ENCODE results near the gene CPLANE1.

Gene CPLANE1

GRCh38 chr5:37189355-37189754, 59.8 kb downstream of the CPLANE1 start:
- no peak for DNase-seq (ENCODE audit: low read depth)
- TF ChIP-seq POLR2A (IDR thresholded peaks at IDR 0.05; ENCODE audit: extremely low read depth, insufficient read length) (no peak), MAX (IDR thresholded peaks at IDR 0.05; ENCODE audit: low read depth, low read length) (no peak), MYC (IDR thresholded peaks at IDR 0.05; ENCODE audit: low read depth, low read length) (no peak), CTCF (IDR thresholded peaks at IDR 0.05; ENCODE audit: low read depth, low read length) (no peak)
- no peak overlapping the region for H3K4me3 ChIP-seq (ENCODE audit: low read depth, low read length)

GRCh38 chr5:37187465-37187977, 61.7 kb downstream of the CPLANE1 start:
- no peak for TF ChIP-seq CTCF (IDR thresholded peaks at IDR 0.05; ENCODE audit: low read depth, low read length)
- TF ChIP-seq POLR2A (IDR thresholded peaks at IDR 0.05; ENCODE audit: extremely low read depth, insufficient read length), result no peak

GRCh38 chr5:37184748-37185364, 64.3 kb downstream of the CPLANE1 start:
- no peak overlapping the region for H3K4me3 ChIP-seq (ENCODE audit: low read depth, low read length)
- no peak for DNase-seq (ENCODE audit: low read depth)
- TF ChIP-seq POLR2A (IDR thresholded peaks at IDR 0.05; ENCODE audit: extremely low read depth, insufficient read length) (no peak), MYC (IDR thresholded peaks at IDR 0.05; ENCODE audit: low read depth, low read length) (no peak), CTCF (IDR thresholded peaks at IDR 0.05; ENCODE audit: low read depth, low read length) (no peak), MAX (IDR thresholded peaks at IDR 0.05; ENCODE audit: low read depth, low read length) (no peak)

More at GRCh38 chr5:37187465-37187977, 61.7 kb downstream of the CPLANE1 start:
- H3K4me3 ChIP-seq (ENCODE audit: low read depth, low read length), result no peak overlapping the region
- no peak for DNase-seq (ENCODE audit: low read depth)

- no peak for DNase-seq (ENCODE audit: low read depth)
- TF ChIP-seq MAX (IDR thresholded peaks at IDR 0.05; ENCODE audit: low read depth, low read length) (no peak), CTCF (IDR thresholded peaks at IDR 0.05; ENCODE audit: low read depth, low read length) (no peak), MYC (IDR thresholded peaks at IDR 0.05; ENCODE audit: low read depth, low read length) (no peak), POLR2A (IDR thresholded peaks at IDR 0.05; ENCODE audit: extremely low read depth, insufficient read length) (no peak)
- no peak overlapping the region for H3K4me3 ChIP-seq (ENCODE audit: low read depth, low read length)
Observed at GRCh38 chr5:37182667-37183066, 66.5 kb downstream of the CPLANE1 start.

- no peak for DNase-seq (ENCODE audit: low read depth)
- TF ChIP-seq POLR2A (IDR thresholded peaks at IDR 0.05; ENCODE audit: extremely low read depth, insufficient read length) (no peak), MAX (IDR thresholded peaks at IDR 0.05; ENCODE audit: low read depth, low read length) (no peak), CTCF (IDR thresholded peaks at IDR 0.05; ENCODE audit: low read depth, low read length) (no peak), MYC (IDR thresholded peaks at IDR 0.05; ENCODE audit: low read depth, low read length) (no peak)
- no peak overlapping the region for H3K4me3 ChIP-seq (ENCODE audit: low read depth, low read length)
Observed at GRCh38 chr5:37174928-37175327, 74.2 kb downstream of the CPLANE1 start.
